Measurements from ENCODE around the gene SH3BP2. TPM values are rescaled to one million over a fixed set of nuclear protein-coding genes. Genes with fewer than 3 reads are reported as not detected.
A peak's percentile ranks its signal among the peaks of the same experiment; 100 is the strongest.

Gene SH3BP2
- total and polyA plus RNA-seq, 10 of the 15 experiments (the other 5 are each of a cell fraction or from before 2014, with no cell fraction given): 1.1 to 61.8 (median 23.9) TPM

GRCh38 chr4:2817701-2818350 is 24.9 kb downstream of the SH3BP2 start:
- RAD21 ChIA-PET (ENCODE audit: unreplicated experiment): interaction anchor here (1.4 kb wide), 1 partner anchor 32 kb away, joined by 4 read pairs; no protein-coding TSS in a partner anchor
- TF ChIP-seq TCF3 (IDR thresholded peaks at IDR 0.05; ENCODE audit: borderline replicate concordance, insufficient read depth, low read depth, low read length): no peak
- TF ChIP-seq, protein P1, sequence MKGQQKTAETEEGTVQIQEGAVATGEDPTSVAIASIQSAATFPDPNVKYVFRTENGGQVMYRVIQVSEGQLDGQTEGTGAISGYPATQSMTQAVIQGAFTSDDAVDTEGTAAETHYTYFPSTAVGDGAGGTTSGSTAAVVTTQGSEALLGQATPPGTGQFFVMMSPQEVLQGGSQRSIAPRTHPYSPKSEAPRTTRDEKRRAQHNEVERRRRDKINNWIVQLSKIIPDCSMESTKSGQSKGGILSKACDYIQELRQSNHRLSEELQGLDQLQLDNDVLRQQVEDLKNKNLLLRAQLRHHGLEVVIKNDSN (IDR thresholded peaks at IDR 0.05; ENCODE audit: borderline replicate concordance, extremely low read length, insufficient read depth, low read depth, low read length): peak; percentile 55
- TF ChIP-seq RB1 (IDR thresholded peaks at IDR 0.05; ENCODE audit: borderline replicate concordance): peak; percentile 25; the same call in 1 of the 2 replicates
- TF ChIP-seq YY1 (IDR thresholded peaks at IDR 0.05; ENCODE audit: low read depth, low read length): peak; percentile 44; the same call in 1 of the 2 replicates
- no peak for TF ChIP-seq EGR1 (IDR thresholded peaks at IDR 0.05; ENCODE audit: borderline replicate concordance in 1 of 2, low read depth in 2 of 2, low read length in 2 of 2)
- TF ChIP-seq CREM (IDR thresholded peaks at IDR 0.05; ENCODE audit: low read depth): peak; percentile 34; the same call in 1 of the 2 replicates
- peak; percentile 91 to 98 for TF ChIP-seq BHLHE40 (IDR thresholded peaks at IDR 0.05; ENCODE audit: borderline replicate concordance in 1 of 2, low read depth in 2 of 2, low read length in 1 of 2)
- TF ChIP-seq SMARCA5 (IDR thresholded peaks at IDR 0.05): no peak
- no peak overlapping the region for H2AFZ ChIP-seq (ENCODE audit: control insufficient read depth, low read depth, low read length)
- POLR2A ChIA-PET: interaction anchor here (0.8 to 0.9 kb wide), 2 partner anchors 39 to 55 kb away, joined by 3 to 4 read pairs; no protein-coding TSS in a partner anchor
- 17% methylated on average over 18 of the region's 65 CpGs for WGBS (ENCODE audit: insufficient coverage, insufficient replicate concordance, low lambda C conversion rate, missing lambda C conversion rate)
- no peak overlapping the region for H3K27ac ChIP-seq (ENCODE audit: control insufficient read depth, insufficient read depth)
- H3K27me3 ChIP-seq (replicated peaks in 1 of 2; ENCODE audit: control insufficient read depth in 2 of 2, insufficient read depth in 2 of 2, low read length in 1 of 2): no peaks in the 10 kb centered on the region
- H3K4me2 ChIP-seq (ENCODE audit: control insufficient read depth, insufficient read depth): peak overlapping the region; percentile 87
- FAIRE-seq: no peak
- in situ Hi-C loops (cut with MboI): no loop called here
- H4K20me1 ChIP-seq (ENCODE audit: control insufficient read depth, insufficient read depth): peaks cover 6% of the 10 kb centered on the region; the same call in 1 of the 2 replicates
- DNase-seq (ENCODE audit: low read depth, low spot score): no peak
- peaks cover 38% of the 10 kb centered on the region for H3K4me1 ChIP-seq (ENCODE audit: control insufficient read depth, insufficient read depth, low read length)
- no peak overlapping the region; the same call in 1 of the 2 replicates for H3K9ac ChIP-seq (ENCODE audit: control insufficient read depth, insufficient read depth, low read length)
- H3K79me2 ChIP-seq (ENCODE audit: control insufficient read depth, insufficient read depth, low read length): peaks cover 53% of the 10 kb centered on the region
- H3K9me3 ChIP-seq (replicated peaks; ENCODE audit: control insufficient read depth, insufficient read depth, low read length): no peaks in the 10 kb centered on the region
- peaks cover 0 to 15% of the 10 kb centered on the region in 2 experiments; a peak in 3 of 4 replicates for H3K36me3 ChIP-seq (ENCODE audit: control insufficient read depth in 2 of 2, insufficient read depth in 2 of 2, low read length in 1 of 2)
- SMC1A ChIA-PET (ENCODE audit: uncharacterized antibody, unreplicated experiment): interaction anchor here (1.0 to 1.7 kb wide), 7 partner anchors 33 to 74 kb away, joined by 3 to 5 read pairs (median 3); no protein-coding TSS in a partner anchor
- intact Hi-C loops (cut with micrococcal nuclease; ENCODE audit: unreplicated experiment): no loop called here
- CTCF ChIA-PET: interaction anchor here (1.1 to 1.3 kb wide), 3 partner anchors 31 to 141 kb away, joined by 3 to 6 read pairs (median 3); no protein-coding TSS in a partner anchor
- no TSS peak for BruUV-seq (replicated peaks)
- peak; percentile 60 for ATAC-seq
- peak overlapping the region; percentile 81; the same call in 1 of the 2 replicates for H3K4me3 ChIP-seq
